K562 (cell line): Measurements from ENCODE around the gene ACSF2. TPM values are rescaled to one million over a fixed set of nuclear protein-coding genes. Genes with fewer than 3 reads are reported as not detected.

Experiments
- BMI1 ChIP-seq: fragments of 150-350 bp; IDR thresholded peaks from 2 replicates; pipeline ENCODE4 v1.6.1; 2014; ENCODE audit warnings: low read length
- FOSL1 ChIP-seq: fragments of 200-800 bp; sonication (Bioruptor generic); conservative IDR thresholded peaks from 2 replicates; pipeline ENCODE4 v1.6.1; 2016; ENCODE audit warnings: missing genetic modification characterization, missing compliant biosample characterization
- FOXK2 ChIP-seq, 2 experiments: fragments of 450-650 bp; IDR thresholded peaks in 1 of 2; conservative IDR thresholded peaks in 1 of 2; 2 replicates each; pipeline ENCODE4 v1.6.1; 2016; ENCODE audit warnings: low read depth in 2 of 2, mild to moderate bottlenecking in 1 of 2
- GATAD2A ChIP-seq: fragments of 450-650 bp; IDR thresholded peaks from 2 replicates; pipeline ENCODE4 v1.6.1; 2017
- GATAD2B ChIP-seq: fragments of 450-650 bp; IDR thresholded peaks from 2 replicates; pipeline ENCODE4 v1.6.1; 2017; ENCODE audit warnings: mild to moderate bottlenecking, borderline replicate concordance
- HCFC1 ChIP-seq: IDR thresholded peaks from 2 replicates; pipeline ENCODE4 v1.6.1; 2012; ENCODE audit warnings: low read depth, low read length, improper control_type of control experiment
- NR0B1 ChIP-seq: fragments of 450-650 bp; IDR thresholded peaks from one replicate; pipeline ENCODE4 v1.6.1; 2018; ENCODE audit warnings: mild to moderate bottlenecking, moderate library complexity; ENCODE audit not compliant: partially characterized antibody
- SIX5 ChIP-seq, 2 experiments: IDR thresholded peaks; 2 replicates each; pipeline ENCODE4 v1.6.1; 2011; ENCODE audit warnings: low read length in 2 of 2, borderline replicate concordance in 1 of 2, low read depth in 1 of 2, mild to moderate bottlenecking in 1 of 2, moderate library complexity in 1 of 2; ENCODE audit not compliant: insufficient read depth in 1 of 2
- THAP12 ChIP-seq: fragments of 250-450 bp; sonication (Bioruptor Pico); IDR thresholded peaks from 2 replicates; pipeline ENCODE4 v1.9.0; 2021; ENCODE audit warnings: mild to moderate bottlenecking, inconsistent platforms
- ZNF165 ChIP-seq: fragments of 250-450 bp; sonication (Bioruptor Pico); IDR thresholded peaks from 2 replicates; pipeline ENCODE4 v1.4.0; 2020; ENCODE audit warnings: borderline replicate concordance
- ZNF212 ChIP-seq: fragments of 450-650 bp; formaldehyde crosslinking; IDR thresholded peaks from 2 replicates; pipeline ENCODE4 v1.4.0; 2020; ENCODE audit warnings: mild to moderate bottlenecking
- ZNF282 ChIP-seq: sonication (generic); formaldehyde crosslinking; IDR thresholded peaks from 2 replicates; pipeline ENCODE4 v1.8.1; 2023; ENCODE audit warnings: missing genetic modification reagents
- ZNF407 ChIP-seq: fragments of 450-650 bp; IDR thresholded peaks from 2 replicates; pipeline ENCODE4 v1.6.1; 2016; ENCODE audit warnings: low read depth
- ZNF436 ChIP-seq: fragments of 250-450, 450-650 bp; sonication (Bioruptor Pico); formaldehyde crosslinking; IDR thresholded peaks from 2 replicates; pipeline ENCODE4 v1.7.0; 2020; ENCODE audit warnings: mild to moderate bottlenecking
- ZNF644 ChIP-seq: fragments of 200-800 bp; sonication (Bioruptor generic); IDR thresholded peaks from 2 replicates; pipeline ENCODE4 v1.6.1; 2016; ENCODE audit warnings: low read depth, missing genetic modification characterization, missing compliant biosample characterization
- polyA plus RNA-seq, 8 experiments: library from polyadenylated mRNA; depleted of rRNA in 4 of 8; stranded (reverse) in 5 of 8; unstranded in 3 of 8; fragments of >200 nt; fragmentation: Nextera tagmentation in 2 of 8; fragmentation: Illumina TruSeq in 1 of 8; extraction: Ambion mirVana in 2 of 8; extraction: Trizol in 1 of 8; gene quantifications; 2 replicates each; pipeline versions ENCODE4 v1.2.1 to v1.2.3, GENCODE V29; 2011 to 2014; ENCODE audit warnings: inconsistent platforms in 1 of 8, missing spikeins in 1 of 8
- total RNA-seq, 7 experiments: library from RNA; depleted of rRNA in 6 of 7; stranded (reverse); fragments of >200 nt in 6 of 7; fragmentation: Illumina TruSeq in 2 of 7; extraction: Trizol in 2 of 7; gene quantifications; 2 replicates each; pipeline versions ENCODE4 v1.2.1 to v1.2.3, GENCODE V29; 2011 to 2021; ENCODE audit warnings: low replicate concordance in 1 of 7

Gene ACSF2
- total and polyA plus RNA-seq, 9 of the 15 experiments (the other 6 are each of a cell fraction or from before 2014, with no cell fraction given): 0.89 to 6.1 (median 3.5) TPM

GRCh38 chr17:50397111-50397918 lies 28.7 kb upstream of the ACSF2 start, which contains the start of gene LRRC59 (continued):
- peak in 1 of 2 experiments; percentile 32; a peak in 1 of 4 replicates for TF ChIP-seq SIX5 (IDR thresholded peaks at IDR 0.05; ENCODE audit: borderline replicate concordance in 1 of 2, insufficient read depth in 1 of 2, low read depth in 1 of 2, low read length in 2 of 2)
- peak; percentile 98 for TF ChIP-seq THAP12 (CRISPR knock-in tag)
- no peak for TF ChIP-seq ZNF282 (CRISPR knock-in tag)
- no peak for TF ChIP-seq ZNF436 (CRISPR knock-in tag)
- TF ChIP-seq ZNF212: no peak
- 0 out of 2 replicates have a peak, but pooled peaks have one; percentile 59 for TF ChIP-seq ZNF644 (tag)
- TF ChIP-seq NR0B1: no peak
- TF ChIP-seq FOXK2 (conservative IDR thresholded peaks at IDR 0.05 in 1 of 2, IDR thresholded peaks at IDR 0.05 in 1 of 2; ENCODE audit: low read depth in 2 of 2): peak; percentile 37 to 39; a peak in 1 of 4 replicates
- peak; percentile 77 for TF ChIP-seq FOSL1 (tag)
- no peak for TF ChIP-seq ZNF407
- TF ChIP-seq GATAD2A: peak; percentile 75; the same call in 1 of the 2 replicates
- no peak for TF ChIP-seq BMI1
- TF ChIP-seq HCFC1: peak; percentile 86
- peak; percentile 96 for TF ChIP-seq GATAD2B
- TF ChIP-seq ZNF165 (CRISPR knock-in tag): no peak
